ENCODE measurements around the gene COL13A1.

The COL13A1 gene

DNA sequence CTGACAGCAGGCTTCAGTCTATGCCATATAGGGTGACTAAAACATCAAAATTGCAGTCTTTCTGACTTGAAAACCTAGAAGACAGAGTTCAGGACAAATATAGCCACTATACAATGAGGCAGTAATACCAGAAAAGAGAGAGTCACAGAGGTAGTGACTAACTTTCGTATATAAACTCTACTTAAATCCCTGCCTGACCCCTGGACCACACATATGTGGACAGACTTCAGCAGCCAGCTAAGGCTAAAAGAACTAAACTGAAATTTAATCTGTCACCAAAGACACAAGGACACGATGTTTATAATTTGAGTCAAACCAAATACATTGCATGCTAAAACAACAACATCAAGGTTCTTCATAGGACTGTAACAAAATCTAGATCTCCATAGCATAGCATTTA lies 186.4 kb downstream of the COL13A1 start:
- no peaks in the 10 kb centered on the region for H4K20me1 ChIP-seq (ENCODE audit: insufficient read depth, low read length)
- H3K4me2 ChIP-seq (ENCODE audit: low read length) = no peak overlapping the region
- H3K9me3 ChIP-seq (ENCODE audit: low read length) = no peaks in the 10 kb centered on the region
- H3K4me1 ChIP-seq (ENCODE audit: insufficient read depth, low read length, severe bottlenecking) = no peaks in the 10 kb centered on the region
- no peaks in the 10 kb centered on the region for H3K79me2 ChIP-seq (ENCODE audit: insufficient read depth, low read length)
- H3K9ac ChIP-seq (ENCODE audit: low read length) = no peak overlapping the region
- no peak overlapping the region for H3K4me3 ChIP-seq (ENCODE audit: low read depth, low read length, poor library complexity, severe bottlenecking)
- H2AFZ ChIP-seq (ENCODE audit: low read length) = no peak overlapping the region
- TF ChIP-seq EZH2 (IDR thresholded peaks at IDR 0.05; ENCODE audit: borderline replicate concordance, low read length) (no peak), CTCF (IDR thresholded peaks at IDR 0.05; ENCODE audit: low read length) (no peak)
- no peak overlapping the region for H3K27ac ChIP-seq (ENCODE audit: low read depth, low read length, poor library complexity, severe bottlenecking)
- no peaks in the 10 kb centered on the region for H3K27me3 ChIP-seq (ENCODE audit: insufficient read depth, low read length)
- no peaks in the 10 kb centered on the region for H3K9me2 ChIP-seq (ENCODE audit: low read depth, low read length)
- H3K36me3 ChIP-seq (ENCODE audit: insufficient read depth, low read length) = no peaks in the 10 kb centered on the region
- no peaks in the 10 kb centered on the region for H3F3A ChIP-seq (ENCODE audit: insufficient read depth, low read length)

DNA sequence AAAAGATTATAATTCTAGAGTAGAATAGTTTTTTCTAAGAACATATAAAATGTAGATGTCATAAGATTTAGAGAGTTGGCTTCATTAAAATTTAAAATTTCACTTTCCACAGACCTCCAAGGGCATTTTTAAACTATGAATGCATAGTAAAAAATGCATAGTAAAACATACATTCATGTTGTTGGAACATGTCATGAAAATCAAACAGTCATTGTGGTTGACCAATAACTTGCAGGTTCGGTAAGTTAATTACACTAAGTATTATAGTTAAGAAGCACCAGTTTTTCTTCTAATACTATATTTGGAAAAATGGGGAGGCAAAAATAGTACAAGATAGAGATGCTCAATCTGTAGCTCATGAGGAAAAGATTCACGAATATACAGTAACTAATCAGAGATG lies 189.4 kb downstream of the COL13A1 start:
- no peak overlapping the region for H3K27ac ChIP-seq (ENCODE audit: low read depth, low read length, poor library complexity, severe bottlenecking)
- H3K4me2 ChIP-seq (ENCODE audit: low read length) = no peak overlapping the region
- H3K4me3 ChIP-seq (ENCODE audit: low read depth, low read length, poor library complexity, severe bottlenecking) = no peak overlapping the region
- no peaks in the 10 kb centered on the region for H3K27me3 ChIP-seq (ENCODE audit: insufficient read depth, low read length)
- H3K9me3 ChIP-seq (ENCODE audit: low read length) = no peaks in the 10 kb centered on the region
- H3K9me2 ChIP-seq (ENCODE audit: low read depth, low read length) = no peaks in the 10 kb centered on the region
- H4K20me1 ChIP-seq (ENCODE audit: insufficient read depth, low read length) = no peaks in the 10 kb centered on the region
- no peak overlapping the region for H2AFZ ChIP-seq (ENCODE audit: low read length)
- no peaks in the 10 kb centered on the region for H3F3A ChIP-seq (ENCODE audit: insufficient read depth, low read length)
- no peaks in the 10 kb centered on the region for H3K79me2 ChIP-seq (ENCODE audit: insufficient read depth, low read length)
- no peak for TF ChIP-seq EZH2 (IDR thresholded peaks at IDR 0.05; ENCODE audit: borderline replicate concordance, low read length)
- no peak for TF ChIP-seq CTCF (IDR thresholded peaks at IDR 0.05; ENCODE audit: low read length)
- H3K4me1 ChIP-seq (ENCODE audit: insufficient read depth, low read length, severe bottlenecking) = no peaks in the 10 kb centered on the region
- H3K9ac ChIP-seq (ENCODE audit: low read length) = no peak overlapping the region
- H3K36me3 ChIP-seq (ENCODE audit: insufficient read depth, low read length) = no peaks in the 10 kb centered on the region

GRCh38 chr10:69994262-69994661 lies 192.6 kb downstream of the COL13A1 start:
- no peaks in the 10 kb centered on the region for H3K79me2 ChIP-seq (ENCODE audit: insufficient read depth, low read length)
- no peaks in the 10 kb centered on the region for H3K4me1 ChIP-seq (ENCODE audit: insufficient read depth, low read length, severe bottlenecking)
- no peaks in the 10 kb centered on the region for H3K9me2 ChIP-seq (ENCODE audit: low read depth, low read length)
- no peaks in the 10 kb centered on the region for H4K20me1 ChIP-seq (ENCODE audit: insufficient read depth, low read length)
- H3K27me3 ChIP-seq (ENCODE audit: insufficient read depth, low read length) = 0 out of 2 replicates have a peak, but pooled peaks cover 3% of the 10 kb centered on the region
- no peak overlapping the region for H3K27ac ChIP-seq (ENCODE audit: low read depth, low read length, poor library complexity, severe bottlenecking)
- no peaks in the 10 kb centered on the region for H3K9me3 ChIP-seq (ENCODE audit: low read length)
- H3F3A ChIP-seq (ENCODE audit: insufficient read depth, low read length) = no peaks in the 10 kb centered on the region
- no peak overlapping the region for H3K4me3 ChIP-seq (ENCODE audit: low read depth, low read length, poor library complexity, severe bottlenecking)
- no peak overlapping the region for H2AFZ ChIP-seq (ENCODE audit: low read length)
- H3K36me3 ChIP-seq (ENCODE audit: insufficient read depth, low read length) = no peaks in the 10 kb centered on the region
- TF ChIP-seq CTCF (IDR thresholded peaks at IDR 0.05; ENCODE audit: low read length) = no peak
- TF ChIP-seq EZH2 (IDR thresholded peaks at IDR 0.05; ENCODE audit: borderline replicate concordance, low read length) = no peak
- no peak overlapping the region for H3K9ac ChIP-seq (ENCODE audit: low read length)
- no peak overlapping the region for H3K4me2 ChIP-seq (ENCODE audit: low read length)
